Smooth muscle cell (in vitro differentiated cells): Measurements from ENCODE around the gene SND1. TPM values are rescaled to one million over a fixed set of nuclear protein-coding genes. Genes with fewer than 3 reads are reported as not detected.

Source experiments
- DNase-seq: peaks from one replicate; lab custom pipeline; 2025; ENCODE audit not compliant: unreplicated experiment; lab: John Stamatoyannopoulos, UW
- H2AFZ ChIP-seq: fragments of 200-600 bp; sonication (generic); 2 replicates; pipeline ENCODE4 v1.6.0; 2016; ENCODE audit warnings: antibody characterized with exemption, low read depth, mild to moderate bottlenecking
- H3F3A ChIP-seq: fragments of 200-600 bp; sonication (generic); 2 replicates; pipeline ENCODE4 v1.6.0; 2017; ENCODE audit warnings: antibody characterized with exemption, low read depth
- H3K27ac ChIP-seq: fragments of 200-600 bp; sonication (generic); 2 replicates; pipeline ENCODE4 v1.5.1; 2016; ENCODE audit warnings: low read depth, mild to moderate bottlenecking
- H3K27me3 ChIP-seq: fragments of 200-600 bp; sonication (generic); 2 replicates; pipeline ENCODE4 v1.6.1; 2016; ENCODE audit warnings: low read depth, mild to moderate bottlenecking
- H3K36me3 ChIP-seq: fragments of 200-600 bp; sonication (generic); 2 replicates; pipeline ENCODE4 v1.5.1; 2016; ENCODE audit warnings: low read depth
- H3K4me1 ChIP-seq: fragments of 200-600 bp; sonication (generic); 2 replicates; pipeline ENCODE4 v1.5.1; 2016; ENCODE audit warnings: low read depth
- H3K4me2 ChIP-seq: fragments of 200-600 bp; sonication (generic); 2 replicates; pipeline ENCODE4 v1.6.0; 2016; ENCODE audit warnings: mild to moderate bottlenecking
- H3K4me3 ChIP-seq: fragments of 200-600 bp; sonication (generic); 2 replicates; pipeline ENCODE4 v1.5.1; 2016; ENCODE audit warnings: mild to moderate bottlenecking
- H3K79me2 ChIP-seq: fragments of 200-600 bp; sonication (generic); 2 replicates; pipeline ENCODE4 v1.6.0; 2016; ENCODE audit warnings: low read depth, mild to moderate bottlenecking
- H3K9ac ChIP-seq: fragments of 200-600 bp; sonication (generic); 2 replicates; pipeline ENCODE4 v1.6.0; 2016; ENCODE audit warnings: low read depth
- H3K9me3 ChIP-seq: fragments of 200-600 bp; sonication (generic); replicated peaks from 2 replicates; pipeline ENCODE4 v1.5.1; 2016; ENCODE audit warnings: low read depth
- H4K20me1 ChIP-seq: fragments of 200-600 bp; sonication (generic); 2 replicates; pipeline ENCODE4 v1.6.0; 2016; ENCODE audit warnings: low read depth
- WGBS: methylation state at CpG from one replicate; pipeline ENCODE4 v1.1.7; 2016; ENCODE audit warnings: low lambda C conversion rate; 5-methylcytosine and 5-hydroxymethylcytosine counted together
- polyA plus RNA-seq: library from polyadenylated mRNA; unstranded; fragments of >200 nt; fragmentation: Nextera tagmentation; extraction: Ambion mirVana; gene quantifications from 2 replicates; pipeline ENCODE4 v1.2.1, GENCODE V29; 2016
- total RNA-seq: library from RNA; depleted of rRNA; stranded (reverse); fragments of >200 nt; gene quantifications from 2 replicates; pipeline ENCODE4 v1.2.3, GENCODE V29; 2014
- TF ChIP-seq, protein P1 (sequence below): fragments of 200-600 bp; sonication (generic); IDR thresholded peaks from 2 replicates; pipeline ENCODE4 v1.5.1; 2017; ENCODE audit warnings: borderline replicate concordance, mild to moderate bottlenecking, antibody characterized with exemption; ENCODE audit not compliant: insufficient read depth, poor library complexity, severe bottlenecking

The SND1 gene
- total and polyA plus RNA-seq, 2 experiments from 2014 or later = 129 to 136 TPM

DNA sequence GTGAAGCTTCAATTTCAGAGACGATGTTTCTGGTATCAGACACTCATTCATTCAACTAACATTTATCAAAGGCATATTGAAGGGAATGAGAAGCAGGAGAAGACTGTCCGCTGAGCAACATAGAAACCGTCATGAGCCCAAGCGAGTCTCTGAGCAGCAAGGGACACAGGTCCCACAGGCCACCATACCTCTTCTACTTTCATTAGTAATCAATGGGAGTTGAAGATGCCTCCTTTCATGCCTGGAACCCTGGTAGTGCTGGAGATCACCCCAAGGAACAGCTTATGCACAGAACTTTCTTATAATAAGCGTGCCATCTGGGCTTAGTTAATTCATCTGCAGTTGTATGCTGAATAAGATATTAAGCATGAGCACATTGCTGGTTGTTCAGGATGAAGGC lies 35.3 kb upstream of the SND1 start:
- Histone ChIP-seq H3K27ac (no peak overlapping the region), H3K4me2 (no peak overlapping the region), H4K20me1 (no peaks in the 10 kb centered on the region), H3K9me3 (no peaks in the 10 kb centered on the region), H3K4me1 (no peaks in the 10 kb centered on the region), H3K79me2 (no peaks in the 10 kb centered on the region), H3K9ac (no peak overlapping the region), H3K27me3 (peaks cover 85% of the 10 kb centered on the region), H3F3A (no peaks in the 10 kb centered on the region), H3K4me3 (no peak overlapping the region), H2AFZ (no peak overlapping the region), H3K36me3 (no peaks in the 10 kb centered on the region)
- TF ChIP-seq, protein P1, sequence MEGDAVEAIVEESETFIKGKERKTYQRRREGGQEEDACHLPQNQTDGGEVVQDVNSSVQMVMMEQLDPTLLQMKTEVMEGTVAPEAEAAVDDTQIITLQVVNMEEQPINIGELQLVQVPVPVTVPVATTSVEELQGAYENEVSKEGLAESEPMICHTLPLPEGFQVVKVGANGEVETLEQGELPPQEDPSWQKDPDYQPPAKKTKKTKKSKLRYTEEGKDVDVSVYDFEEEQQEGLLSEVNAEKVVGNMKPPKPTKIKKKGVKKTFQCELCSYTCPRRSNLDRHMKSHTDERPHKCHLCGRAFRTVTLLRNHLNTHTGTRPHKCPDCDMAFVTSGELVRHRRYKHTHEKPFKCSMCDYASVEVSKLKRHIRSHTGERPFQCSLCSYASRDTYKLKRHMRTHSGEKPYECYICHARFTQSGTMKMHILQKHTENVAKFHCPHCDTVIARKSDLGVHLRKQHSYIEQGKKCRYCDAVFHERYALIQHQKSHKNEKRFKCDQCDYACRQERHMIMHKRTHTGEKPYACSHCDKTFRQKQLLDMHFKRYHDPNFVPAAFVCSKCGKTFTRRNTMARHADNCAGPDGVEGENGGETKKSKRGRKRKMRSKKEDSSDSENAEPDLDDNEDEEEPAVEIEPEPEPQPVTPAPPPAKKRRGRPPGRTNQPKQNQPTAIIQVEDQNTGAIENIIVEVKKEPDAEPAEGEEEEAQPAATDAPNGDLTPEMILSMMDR = no peak
- DNase-seq = no peak
- 92% methylated on average over 5 of the region's 5 CpGs for WGBS

DNA sequence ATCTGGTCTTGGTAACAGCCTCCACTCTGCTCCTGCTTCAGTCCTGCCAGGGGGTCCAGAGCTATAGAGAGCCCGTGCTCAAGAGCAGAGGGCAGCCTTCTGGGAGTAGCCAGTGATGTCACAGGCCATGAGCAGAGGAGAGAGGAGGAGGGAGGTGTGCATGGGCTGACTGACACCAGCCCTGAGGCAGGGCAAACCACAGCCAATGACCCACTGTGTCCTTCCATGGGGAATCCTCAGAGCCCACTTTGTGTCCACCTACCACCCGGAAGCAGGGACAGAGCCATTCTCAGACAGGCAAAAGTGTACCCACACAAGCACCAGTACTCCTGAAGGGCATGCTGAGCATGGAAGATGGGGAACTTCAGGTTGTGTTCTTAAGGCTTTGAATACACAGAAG lies 34.0 kb upstream of the SND1 start, which contains the start of gene PAX4:
TSS of gene PAX4 (minus strand) at position 101 of the 400 bp plus-strand sequence. CDS start 2,214 bp downstream, outside the sequence.
- Histone ChIP-seq H3F3A (no peaks in the 10 kb centered on the region), H3K4me1 (no peaks in the 10 kb centered on the region), H2AFZ (no peak within 1 kb of the TSS), H3K9me3 (no peaks in the 10 kb centered on the region), H3K79me2 (no peaks in the 10 kb centered on the region), H3K36me3 (no peaks in the 10 kb centered on the region), H3K27me3 (peaks cover 96% of the 10 kb centered on the region), H3K9ac (no peak within 1 kb of the TSS), H3K4me2 (no peak within 1 kb of the TSS), H3K4me3 (no peak within 1 kb of the TSS), H3K27ac (no peak within 1 kb of the TSS), H4K20me1 (no peaks in the 10 kb centered on the region)
- TF ChIP-seq, protein P1 = no peak
- DNase-seq = no peak
- WGBS = 52% methylated on average over 2 of the region's 2 CpGs

DNA sequence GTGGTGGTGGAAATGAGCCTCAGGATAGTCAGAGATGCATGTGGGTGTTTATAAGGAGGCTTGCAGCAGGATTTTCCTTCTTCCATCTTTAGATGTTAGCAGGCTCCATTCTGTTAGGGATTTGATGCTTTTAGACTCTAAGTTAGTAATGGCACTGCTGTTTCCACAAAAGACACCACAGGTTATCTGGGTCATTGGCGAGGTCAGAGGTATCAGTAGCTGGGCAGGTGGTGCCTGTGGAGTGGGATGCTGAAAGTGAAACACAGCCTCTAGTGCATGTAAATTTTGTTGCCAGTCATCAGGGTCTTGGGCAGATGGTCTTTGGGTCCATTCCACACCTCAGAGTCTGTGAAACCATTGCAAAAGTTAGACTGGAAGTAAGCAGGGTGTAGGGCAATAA lies 33.2 kb upstream of the SND1 start:
- Histone ChIP-seq H3K4me2 (no peak overlapping the region), H3K27me3 (peaks cover 96% of the 10 kb centered on the region), H3K27ac (no peak overlapping the region), H3F3A (no peaks in the 10 kb centered on the region), H3K4me3 (no peak overlapping the region), H4K20me1 (no peaks in the 10 kb centered on the region), H2AFZ (no peak overlapping the region), H3K4me1 (no peaks in the 10 kb centered on the region), H3K9ac (no peak overlapping the region), H3K79me2 (no peaks in the 10 kb centered on the region), H3K36me3 (no peaks in the 10 kb centered on the region), H3K9me3 (no peaks in the 10 kb centered on the region)
- no peak for DNase-seq
- WGBS = 44% methylated on average over 1 of the region's 1 CpG
- TF ChIP-seq, protein P1 = no peak

DNA sequence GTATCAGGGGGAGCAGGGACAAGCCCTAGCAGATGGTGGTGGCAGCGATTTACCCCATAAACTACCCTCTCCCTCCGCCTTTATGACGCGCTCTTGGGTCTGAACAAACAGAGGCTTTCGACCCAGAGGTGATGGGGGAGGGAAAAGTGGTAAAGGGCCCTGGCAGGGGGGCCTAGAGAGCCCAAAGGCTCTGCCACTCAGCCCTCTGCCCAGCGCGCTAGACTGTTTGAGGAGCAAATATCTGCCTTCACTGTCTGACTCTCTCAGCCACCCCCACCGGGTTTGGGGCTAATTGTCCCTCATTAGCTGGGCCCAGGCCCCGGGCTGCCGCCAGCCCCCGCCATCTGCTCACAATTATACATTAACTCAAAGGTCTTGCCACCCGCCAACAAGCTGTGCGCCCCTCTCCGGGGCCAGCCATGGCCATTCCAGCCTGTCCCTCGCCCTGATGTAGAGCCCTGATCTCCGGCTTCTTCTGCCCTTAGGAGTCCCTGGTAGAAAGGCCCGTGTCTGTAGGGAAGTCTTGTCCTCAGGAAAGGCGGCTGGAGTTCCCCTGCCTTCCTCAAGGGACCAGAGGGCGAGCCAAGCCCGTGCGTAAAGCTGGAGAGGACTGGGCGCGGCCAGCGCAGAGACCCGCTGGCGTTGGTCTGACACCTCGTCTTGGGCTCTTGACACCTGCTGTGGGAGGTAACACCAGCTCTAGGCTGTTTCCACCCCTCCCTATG lies 32.2 kb upstream of the SND1 start:
- no peaks in the 10 kb centered on the region for H3K36me3 ChIP-seq
- H3K9me3 ChIP-seq = no peaks in the 10 kb centered on the region
- DNase-seq = no peak
- no peak overlapping the region for H3K9ac ChIP-seq
- peaks cover 96% of the 10 kb centered on the region for H3K27me3 ChIP-seq
- no peaks in the 10 kb centered on the region for H3F3A ChIP-seq
- H3K27ac ChIP-seq = no peak overlapping the region
- no peak overlapping the region for H3K4me2 ChIP-seq
- no peaks in the 10 kb centered on the region for H3K79me2 ChIP-seq
- no peak overlapping the region for H2AFZ ChIP-seq
- H4K20me1 ChIP-seq = no peaks in the 10 kb centered on the region
- 28% methylated on average over 27 of the region's 27 CpGs for WGBS
- no peaks in the 10 kb centered on the region for H3K4me1 ChIP-seq
- TF ChIP-seq, protein P1 = no peak
- no peak overlapping the region for H3K4me3 ChIP-seq
